ENCODE data around the gene CFAP74.

- TF ChIP-seq CTCF (IDR thresholded peaks at IDR 0.05) (no peak), POLR2A (IDR thresholded peaks at IDR 0.05) (no peak), POLR2AphosphoS5 (IDR thresholded peaks at IDR 0.05) (no peak), EP300 (IDR thresholded peaks at IDR 0.05; ENCODE audit: low read depth) (no peak)
Observed at GRCh38 chr1:1941868-1942752, 61.5 kb downstream of the CFAP74 start.

Measured in transverse colon (tissue), 4 donors.